Stimulated activated CD4-positive, alpha-beta T cell treated with anti-CD3 and anti-CD28 coated beads, Interleukin-2, amount 100 ng/mL, for 48 hours (primary cell): ENCODE results near the gene MRPL2.

ENCODE experiments used
- DNase-seq, 2 donors: peaks; one replicate each; pipeline ENCODE4 v3.0.0-alpha.2; 2020

MRPL2 gene

GRCh38 chr6:43016943-43017334 lies 42.3 kb downstream of the MRPL2 start:
- DNase-seq: no peak

DNA sequence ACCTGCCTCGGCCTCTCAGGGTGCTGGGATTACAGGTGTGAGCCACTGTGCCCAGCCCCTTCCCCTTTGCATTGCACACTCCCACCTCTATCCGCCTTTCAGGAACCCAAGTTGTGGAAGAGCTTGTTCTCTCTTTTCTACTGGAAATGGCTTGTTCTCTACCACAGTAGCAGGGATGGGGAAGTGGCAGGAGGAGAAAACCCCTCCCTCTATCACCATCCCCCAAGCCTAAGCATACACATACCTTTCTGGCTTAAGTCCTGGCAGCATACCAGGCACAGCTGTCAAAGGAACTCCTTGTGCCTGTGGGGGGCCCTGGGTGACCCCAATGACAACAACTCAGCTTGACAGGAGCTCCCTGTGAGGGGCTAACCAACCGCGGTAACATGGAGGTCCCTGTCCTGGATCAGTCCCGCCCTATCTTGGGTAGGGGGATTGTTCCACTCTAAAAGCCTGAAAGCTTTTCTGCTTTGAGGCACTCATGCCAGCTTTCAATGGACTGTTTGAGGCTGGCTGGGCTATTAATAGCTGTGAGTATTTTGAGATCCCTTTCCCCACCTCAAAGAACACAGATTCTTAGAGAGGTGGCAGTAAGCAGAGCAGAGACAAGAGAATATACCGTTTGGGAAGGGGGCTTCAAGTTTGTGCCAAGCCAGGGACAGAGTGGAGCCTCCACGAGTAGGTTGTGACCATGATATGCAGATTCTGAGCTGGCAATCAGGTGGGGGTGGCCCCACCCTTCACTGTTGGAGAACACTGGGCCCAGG lies 42.9 kb downstream of the MRPL2 start:
- DNase-seq: no peak

- DNase-seq: no peak
These were observed 44.8 kb downstream of the MRPL2 start for GRCh38 chr6:43014434-43014909.

DNA sequence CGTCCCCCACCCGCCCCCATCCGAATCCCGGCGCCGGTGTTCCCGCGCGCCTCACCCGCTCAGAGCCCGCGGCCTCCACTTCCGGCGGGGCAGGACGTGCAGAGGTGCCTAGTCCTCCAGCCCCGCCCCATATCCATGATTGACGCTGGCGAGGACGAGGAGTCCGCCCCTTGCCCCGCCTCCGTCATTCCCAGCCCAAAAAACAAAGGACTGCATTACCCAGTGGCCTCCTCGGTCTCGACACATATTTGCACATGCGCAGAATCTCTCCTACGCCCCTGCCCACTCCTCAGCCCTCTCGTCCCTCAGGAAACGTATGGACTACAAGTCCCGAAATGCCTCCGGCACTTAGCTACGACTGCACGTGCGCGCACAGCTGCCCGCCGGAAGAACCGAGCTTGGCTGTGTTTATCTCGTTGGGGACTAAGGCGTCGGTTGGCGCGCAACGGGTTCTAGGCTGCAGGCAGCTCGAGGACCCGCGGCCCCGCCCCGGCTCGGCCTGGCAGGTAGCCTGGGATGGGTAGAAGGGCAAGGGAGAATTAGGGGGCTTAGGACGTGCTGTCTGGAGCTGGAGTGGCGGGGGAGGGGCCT lies 45.3 kb downstream of the MRPL2 start, which contains the start of the genes KLHDC3 and MEA1:
TSS of gene KLHDC3 (plus strand) at position 407 of the 591 bp plus-strand sequence. CDS start 2,944 bp downstream, outside the sequence.
TSS of gene MEA1 (minus strand) at position 104 of the 591 bp plus-strand sequence. CDS start 133 bp downstream, outside the sequence.
- DNase-seq: peak; percentile 96 to 98

- no peak for DNase-seq
These were observed 46.0 kb downstream of the MRPL2 start for GRCh38 chr6:43013097-43013842.

DNA sequence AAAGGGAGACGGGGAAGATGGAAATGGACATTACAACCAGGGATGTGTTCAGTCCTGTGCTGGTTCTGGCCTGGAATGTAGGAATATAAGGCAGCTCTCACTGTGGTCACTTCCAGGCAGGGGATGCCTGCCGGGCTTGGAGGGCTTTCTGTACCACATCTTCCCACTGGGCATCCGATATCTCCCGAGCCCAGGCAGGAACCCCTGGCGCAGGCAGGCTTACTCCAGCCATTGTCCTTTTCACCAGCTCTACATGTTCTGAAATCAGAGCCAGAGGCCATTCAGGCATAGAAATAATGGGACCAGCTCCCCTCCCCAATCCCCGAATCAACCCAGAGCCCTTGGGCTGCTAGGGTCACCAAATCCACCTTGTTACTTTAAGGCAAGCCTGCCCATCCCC lies 46.9 kb downstream of the MRPL2 start:
- DNase-seq: no peak

GRCh38 chr6:43011207-43011606 lies 48.0 kb downstream of the MRPL2 start:
- DNase-seq: no peak

DNA sequence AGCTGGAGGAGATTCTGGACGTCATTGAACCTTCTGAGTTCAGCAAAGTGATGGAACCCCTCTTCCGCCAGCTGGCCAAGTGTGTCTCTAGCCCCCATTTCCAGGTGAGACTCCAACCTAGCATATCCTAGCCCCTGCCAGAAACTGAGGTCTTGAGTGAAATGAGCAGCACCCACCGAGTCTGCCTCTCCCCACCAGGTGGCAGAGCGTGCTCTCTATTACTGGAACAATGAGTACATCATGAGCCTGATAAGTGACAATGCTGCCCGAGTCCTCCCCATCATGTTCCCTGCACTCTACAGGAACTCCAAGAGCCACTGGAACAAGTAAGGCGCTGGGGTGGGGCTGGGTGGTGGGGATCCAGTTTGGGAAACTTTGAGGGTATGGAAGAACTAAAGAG lies 50.1 kb downstream of the MRPL2 start:
- no peak for DNase-seq

DNA sequence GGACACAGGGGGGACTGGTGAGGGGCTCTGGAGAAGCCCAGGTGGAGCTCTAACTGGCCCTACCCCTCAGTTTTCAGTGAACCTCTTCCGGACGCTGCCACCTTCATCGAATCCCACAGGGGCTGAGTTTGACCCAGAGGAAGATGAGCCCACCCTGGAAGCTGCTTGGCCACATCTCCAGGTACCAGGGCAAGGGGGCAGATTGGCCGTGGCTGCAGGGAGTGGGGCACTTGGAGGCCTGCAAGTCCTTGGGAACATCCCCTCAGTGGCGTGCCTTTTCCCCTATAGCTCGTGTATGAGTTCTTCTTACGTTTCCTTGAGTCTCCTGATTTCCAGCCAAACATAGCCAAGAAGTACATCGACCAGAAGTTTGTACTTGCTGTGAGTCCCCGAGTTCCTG lies 52.1 kb downstream of the MRPL2 start:
- no peak for DNase-seq

GRCh38 chr6:43006251-43006650 lies 53.0 kb downstream of the MRPL2 start:
- DNase-seq: no peak

GRCh38 chr6:43005844-43006243 lies 53.4 kb downstream of the MRPL2 start:
- DNase-seq: no peak
